Measurements from ENCODE around the gene CCL22.
"Not testable (repeated sequence)": the region's sequence is repeated elsewhere in the genome, so short reads cannot be mapped to it uniquely, and the experiment has no call there.

CCL22 gene

DNA sequence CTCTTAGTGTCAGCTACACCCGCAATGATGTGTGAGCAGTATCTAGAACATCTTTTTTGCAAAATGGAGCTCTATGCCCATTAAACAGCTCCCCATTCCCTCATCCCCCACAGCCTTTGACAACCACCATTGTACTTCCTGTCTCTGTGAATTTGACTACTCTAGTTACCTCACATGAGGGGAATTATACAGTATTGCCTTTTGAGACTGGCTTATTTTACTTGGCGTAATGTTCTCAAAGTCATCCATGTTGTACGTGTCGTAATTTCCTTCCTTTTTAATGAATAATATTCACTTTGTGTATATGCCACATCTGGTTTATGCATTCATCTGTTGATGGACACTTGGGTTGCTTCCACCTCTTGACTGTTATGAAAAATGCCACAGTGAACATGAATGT lies 23.2 kb upstream of the CCL22 start:
- no peak overlapping the region for H3K4me3 ChIP-seq (ENCODE audit: low read depth, low read length)
- TF ChIP-seq, protein P1, sequence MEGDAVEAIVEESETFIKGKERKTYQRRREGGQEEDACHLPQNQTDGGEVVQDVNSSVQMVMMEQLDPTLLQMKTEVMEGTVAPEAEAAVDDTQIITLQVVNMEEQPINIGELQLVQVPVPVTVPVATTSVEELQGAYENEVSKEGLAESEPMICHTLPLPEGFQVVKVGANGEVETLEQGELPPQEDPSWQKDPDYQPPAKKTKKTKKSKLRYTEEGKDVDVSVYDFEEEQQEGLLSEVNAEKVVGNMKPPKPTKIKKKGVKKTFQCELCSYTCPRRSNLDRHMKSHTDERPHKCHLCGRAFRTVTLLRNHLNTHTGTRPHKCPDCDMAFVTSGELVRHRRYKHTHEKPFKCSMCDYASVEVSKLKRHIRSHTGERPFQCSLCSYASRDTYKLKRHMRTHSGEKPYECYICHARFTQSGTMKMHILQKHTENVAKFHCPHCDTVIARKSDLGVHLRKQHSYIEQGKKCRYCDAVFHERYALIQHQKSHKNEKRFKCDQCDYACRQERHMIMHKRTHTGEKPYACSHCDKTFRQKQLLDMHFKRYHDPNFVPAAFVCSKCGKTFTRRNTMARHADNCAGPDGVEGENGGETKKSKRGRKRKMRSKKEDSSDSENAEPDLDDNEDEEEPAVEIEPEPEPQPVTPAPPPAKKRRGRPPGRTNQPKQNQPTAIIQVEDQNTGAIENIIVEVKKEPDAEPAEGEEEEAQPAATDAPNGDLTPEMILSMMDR (IDR thresholded peaks at IDR 0.05; ENCODE audit: low read depth, low read length): no peak

DNA sequence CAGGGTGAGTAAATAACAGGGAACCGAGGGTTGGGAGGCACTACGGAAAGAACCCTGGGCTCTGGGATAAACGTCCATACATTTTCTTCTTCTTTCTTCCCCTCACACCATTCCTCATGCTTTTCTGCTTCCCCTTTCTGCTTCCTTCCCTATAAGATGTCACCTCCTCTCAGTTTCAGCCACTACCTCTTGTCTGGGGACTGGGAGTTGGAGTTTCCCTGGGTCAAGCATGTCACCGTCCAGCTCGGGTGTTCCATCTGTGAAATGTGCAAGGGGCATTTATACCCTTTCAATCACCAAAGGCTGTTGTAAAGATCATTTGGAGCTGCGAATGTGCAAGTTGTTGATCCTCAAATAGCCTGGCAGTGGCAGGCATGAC lies 17.5 kb upstream of the CCL22 start:
- no peak overlapping the region for H3K4me3 ChIP-seq (ENCODE audit: low read depth, low read length)
- TF ChIP-seq, protein P1 (IDR thresholded peaks at IDR 0.05; ENCODE audit: low read depth, low read length): no peak

DNA sequence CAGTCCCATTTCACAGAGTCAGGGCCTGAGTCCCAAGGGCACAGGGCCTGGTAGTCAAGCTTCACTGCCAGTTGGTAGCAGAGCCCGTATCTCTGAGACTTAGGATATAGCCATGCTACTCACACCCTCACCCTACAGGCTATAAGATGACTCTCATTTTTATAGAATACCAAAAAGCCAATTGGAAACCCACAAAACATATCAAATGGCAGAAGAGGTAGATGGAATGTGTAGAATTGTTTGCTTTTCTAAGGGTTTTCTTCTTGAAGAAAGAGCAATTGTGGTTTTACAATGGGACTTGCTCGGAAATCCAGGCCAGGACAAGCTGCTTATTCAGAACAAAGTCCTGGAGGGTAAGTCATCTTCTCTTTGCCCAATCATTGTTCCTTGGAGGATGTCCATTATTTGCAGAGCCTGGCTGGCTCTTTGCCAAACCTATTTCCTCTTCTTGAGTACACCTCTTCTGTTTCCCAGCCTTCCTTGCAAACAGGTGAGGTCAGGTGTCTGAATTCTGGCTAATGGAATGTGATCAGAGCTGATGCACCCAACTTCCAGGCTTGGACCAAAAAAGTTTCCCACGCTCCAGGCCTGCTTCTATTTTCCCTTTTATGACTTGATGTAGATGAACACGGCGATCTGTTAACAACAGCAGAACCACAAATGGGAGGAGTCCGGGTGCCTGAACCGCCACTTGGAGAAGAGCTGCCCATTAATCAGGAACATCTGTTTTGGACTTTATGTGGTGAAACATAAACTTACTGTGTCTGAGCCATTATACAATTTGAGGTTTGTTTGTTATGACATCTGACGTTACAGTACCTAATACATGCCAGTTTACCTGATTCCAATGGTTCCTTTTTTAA lies 16.9 kb upstream of the CCL22 start:
- TF ChIP-seq, protein P1 (IDR thresholded peaks at IDR 0.05; ENCODE audit: low read depth, low read length): no peak
- no peak overlapping the region for H3K4me3 ChIP-seq (ENCODE audit: low read depth, low read length)

DNA sequence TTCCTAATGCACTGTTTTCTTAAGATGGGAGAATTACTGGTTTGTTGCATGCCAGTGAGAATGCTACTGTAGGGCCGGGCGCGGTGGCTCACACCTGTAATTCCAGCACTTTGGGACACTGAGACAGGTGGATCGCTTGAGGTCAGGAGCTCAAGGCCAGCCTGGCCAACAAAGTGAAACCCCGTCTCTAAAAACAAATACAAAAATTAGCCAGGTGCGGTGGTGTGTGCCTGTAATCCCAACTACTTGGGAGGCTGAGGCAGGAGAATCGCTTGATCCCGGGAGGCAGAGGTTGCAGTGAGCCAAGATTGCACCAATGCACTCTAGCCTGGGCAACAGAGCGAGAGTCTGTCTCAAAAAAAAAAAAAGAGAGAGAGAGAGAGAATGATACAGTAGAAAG lies 16.0 kb upstream of the CCL22 start:
- not testable (repeated sequence) for H3K4me3 ChIP-seq (ENCODE audit: low read depth, low read length)

DNA sequence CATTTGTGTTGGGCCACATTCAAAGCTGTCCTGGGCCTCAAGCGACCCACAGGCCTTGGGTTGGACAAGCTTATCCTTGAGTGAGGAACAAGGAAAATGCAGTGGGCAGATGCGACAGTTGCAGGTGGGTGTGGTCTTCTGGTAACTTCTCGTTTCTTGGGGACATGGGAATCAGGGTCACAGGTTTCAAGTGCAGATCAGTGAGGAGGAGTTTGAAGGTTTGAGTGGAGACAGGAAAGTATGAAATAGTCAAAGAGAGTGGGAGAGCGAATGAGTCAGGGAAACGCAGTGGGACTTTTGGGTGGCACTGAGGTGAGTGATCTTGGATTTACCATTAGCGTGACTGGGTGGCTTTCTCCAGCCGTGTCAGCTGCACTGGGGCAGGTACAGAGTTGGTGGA lies 15.4 kb upstream of the CCL22 start:
- TF ChIP-seq, protein P1 (IDR thresholded peaks at IDR 0.05; ENCODE audit: low read depth, low read length): no peak

DNA sequence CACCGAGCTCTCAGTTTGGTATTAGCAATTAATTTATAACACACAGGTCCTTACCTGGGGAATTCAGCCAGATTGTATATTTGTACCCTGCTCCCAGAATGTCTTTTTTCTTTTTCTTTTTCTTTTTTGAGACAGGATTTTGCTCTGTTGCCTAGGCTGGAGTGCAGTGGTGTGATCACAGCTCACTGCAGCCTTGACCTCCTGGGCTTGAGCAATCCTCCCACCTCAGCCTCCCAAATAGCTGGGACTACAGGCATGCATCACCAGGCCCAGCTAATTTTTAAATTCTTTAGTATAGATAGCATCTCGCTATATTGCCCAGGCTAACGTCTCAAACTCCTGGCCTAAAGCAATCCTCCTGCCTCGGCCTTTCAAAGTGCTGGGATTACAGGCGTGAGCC lies 14.5 kb upstream of the CCL22 start:
- not testable (repeated sequence) for H3K4me3 ChIP-seq (ENCODE audit: low read depth, low read length)

More for the DNA sequence above, 15.4 kb upstream of the CCL22 start:
- no peak overlapping the region for H3K4me3 ChIP-seq (ENCODE audit: low read depth, low read length)

DNA sequence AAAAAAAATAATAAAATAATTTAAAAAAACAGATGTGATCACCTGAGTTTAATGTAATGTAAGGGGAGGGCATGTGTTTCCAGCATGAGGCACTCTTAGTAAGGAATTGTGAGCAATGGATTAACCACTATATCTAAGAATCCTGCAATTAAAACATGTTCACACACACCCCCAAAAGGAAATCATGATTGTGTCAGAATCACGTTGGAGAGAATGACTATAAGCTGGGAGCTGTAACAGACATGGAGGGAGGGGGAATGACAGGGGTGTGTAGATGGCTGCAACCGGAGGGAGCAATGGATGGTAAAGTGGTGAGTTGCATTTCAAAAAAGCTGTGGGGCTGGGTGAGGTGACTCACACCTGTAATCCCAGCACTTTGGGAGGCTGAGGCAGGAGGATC lies 13.6 kb upstream of the CCL22 start:
- TF ChIP-seq, protein P1 (IDR thresholded peaks at IDR 0.05; ENCODE audit: low read depth, low read length): no peak
- no peak overlapping the region for H3K4me3 ChIP-seq (ENCODE audit: low read depth, low read length)

DNA sequence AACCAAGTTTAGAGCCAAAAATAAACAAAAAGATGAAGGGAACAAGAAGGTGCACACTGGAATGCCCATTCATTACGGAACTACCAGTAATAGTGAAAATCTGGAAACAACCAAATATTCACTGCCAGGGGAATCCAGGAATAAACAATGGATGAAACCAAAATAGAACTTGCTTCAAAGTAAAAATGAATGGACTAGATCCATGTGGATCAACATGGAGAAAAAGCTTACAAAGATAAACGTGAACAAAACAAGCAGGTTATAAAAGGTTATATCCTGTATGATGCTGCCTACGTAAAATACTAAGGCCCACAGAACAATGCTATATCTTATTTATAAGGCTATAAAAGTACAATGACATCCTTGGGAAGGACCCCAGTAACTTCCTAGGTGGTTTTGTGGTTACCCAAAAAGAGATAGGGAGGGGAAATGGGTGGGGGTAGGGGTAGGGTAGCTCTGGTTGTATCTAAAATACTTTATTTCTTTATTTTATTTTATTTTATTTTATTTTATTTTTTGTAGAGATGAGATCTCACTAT lies 12.8 kb upstream of the CCL22 start:
- no peak overlapping the region for H3K4me3 ChIP-seq (ENCODE audit: low read depth, low read length)
- TF ChIP-seq, protein P1 (IDR thresholded peaks at IDR 0.05; ENCODE audit: low read depth, low read length): no peak
